PC-9 (cell line): ENCODE data around the gene SELENOM. TPM values are rescaled to one million over a fixed set of nuclear protein-coding genes. Genes with fewer than 3 reads are reported as not detected.

Source experiments
- Bru-seq: library from RNA; stranded (reverse); fragments of 400-500 nt; gene quantifications from one replicate; lab custom pipeline; 2021; lab: Mats Ljungman, UMichigan
- BruChase-seq, 2 experiments: library from RNA; stranded (reverse); fragments of 400-500 nt; gene quantifications; one replicate each; lab custom pipeline; 2021; lab: Mats Ljungman, UMichigan
- BruUV-seq: library from RNA; stranded (reverse); fragments of 400-500 nt; replicated peaks from 2 replicates; lab custom pipeline; 2021; lab: Mats Ljungman, UMichigan
- CTCF ChIA-PET: fragments of 300-600 bp; sonication (Branson Sonifier 250); formaldehyde crosslinking; loops from one replicate; lab custom pipeline; 2022; ENCODE audit warnings: antibody characterized with exemption; lab: Charles Lee
- POLR2A ChIA-PET: fragments of 300-600 bp; sonication (Branson Sonifier 250); formaldehyde crosslinking; loops from one replicate; lab custom pipeline; 2022; ENCODE audit warnings: antibody characterized with exemption; ENCODE audit not compliant: unreplicated experiment; lab: Charles Lee
- DNase-seq, 2 experiments: peaks; one replicate each; pipeline versions ENCODE4 v3.0.0 to v3.0.0-alpha.2; 2015 to 2022; ENCODE audit warnings: mixed read lengths in 1 of 2
- H2AFZ ChIP-seq: fragments of 200-600 bp; sonication (generic); 2 replicates; pipeline ENCODE4 v1.8.1; 2017; ENCODE audit warnings: antibody characterized with exemption
- H3F3A ChIP-seq: fragments of 200-600 bp; sonication (generic); 2 replicates; pipeline ENCODE4 v1.8.1; 2017; ENCODE audit warnings: antibody characterized with exemption, mild to moderate bottlenecking, low read depth; ENCODE audit not compliant: insufficient read depth
- H3K27ac ChIP-seq: fragments of 200-600 bp; sonication (generic); 2 replicates; pipeline ENCODE4 v1.6.1; 2016; ENCODE audit warnings: mixed run types
- H3K27me3 ChIP-seq: fragments of 200-600 bp; sonication (generic); 2 replicates; pipeline ENCODE4 v1.6.1; 2016; ENCODE audit warnings: low read depth, mixed run types; ENCODE audit not compliant: insufficient read depth
- H3K36me3 ChIP-seq: fragments of 200-600 bp; sonication (generic); 2 replicates; pipeline ENCODE4 v1.6.1; 2016; ENCODE audit warnings: low read depth, mixed run types
- H3K4me1 ChIP-seq: fragments of 200-600 bp; sonication (generic); replicated peaks from 2 replicates; pipeline ENCODE4 v1.6.1; 2016; ENCODE audit warnings: mixed run types; ENCODE audit not compliant: insufficient read depth
- H3K4me2 ChIP-seq: fragments of 200-600 bp; sonication (generic); 2 replicates; pipeline ENCODE4 v1.6.1; 2017; ENCODE audit warnings: mixed run types
- H3K4me3 ChIP-seq: fragments of 200-600 bp; sonication (generic); 2 replicates; pipeline ENCODE4 v1.6.1; 2016; ENCODE audit warnings: mixed run types
- H3K79me2 ChIP-seq: fragments of 200-600 bp; sonication (generic); 2 replicates; pipeline ENCODE4 v1.6.1; 2017; ENCODE audit warnings: low read depth, mixed run types
- H3K9me2 ChIP-seq: fragments of 200-600 bp; sonication (generic); 2 replicates; pipeline ENCODE4 v1.8.1; 2017; ENCODE audit warnings: mild to moderate bottlenecking; ENCODE audit not compliant: insufficient read depth
- H3K9me3 ChIP-seq: fragments of 200-600 bp; sonication (generic); 2 replicates; pipeline ENCODE4 v1.8.1; 2016; ENCODE audit warnings: low read depth; ENCODE audit not compliant: insufficient read depth
- H4K20me1 ChIP-seq: fragments of 200-600 bp; sonication (generic); 2 replicates; pipeline ENCODE4 v1.8.1; 2017; ENCODE audit not compliant: insufficient read depth
- EZH2 ChIP-seq: fragments of 200-600 bp; sonication (generic); IDR thresholded peaks from 2 replicates; pipeline ENCODE4 v1.8.0; 2017; ENCODE audit warnings: antibody characterized with exemption, low read depth
- intact Hi-C: fragments of 100-400 bp; cut with micrococcal nuclease; formaldehyde crosslinking; loops from one replicate; pipeline ENCODE4 v1.10.0; 2022; ENCODE audit not compliant: unreplicated experiment
- long read RNA-seq: library from polyadenylated mRNA; stranded (forward); transcript quantifications from one replicate; pipeline ENCODE4 v2.0.0, GENCODE V29; 2022
- total RNA-seq: library from RNA; stranded (reverse); gene quantifications from 2 replicates; pipeline ENCODE4 v1.2.3, GENCODE V29; 2021
- TF ChIP-seq, protein P1 (sequence below): fragments of 200-600 bp; sonication (generic); conservative IDR thresholded peaks from 2 replicates; pipeline ENCODE4 v1.6.1; 2017; ENCODE audit warnings: mixed run types, antibody characterized with exemption, mild to moderate bottlenecking, moderate library complexity

SELENOM gene, protein sequence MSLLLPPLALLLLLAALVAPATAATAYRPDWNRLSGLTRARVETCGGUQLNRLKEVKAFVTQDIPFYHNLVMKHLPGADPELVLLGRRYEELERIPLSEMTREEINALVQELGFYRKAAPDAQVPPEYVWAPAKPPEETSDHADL
- total RNA-seq = 20.7 and 23.3 TPM in 2 replicates
- percentile 20 among the genes with signal in this experiment for Bru-seq, nascent RNA
- percentile 26 among the genes with signal in this experiment for BruChase-seq, experiment 1, labeled RNA remaining after a 2-hour chase
- BruChase-seq, experiment 2, labeled RNA remaining after a 6-hour chase = percentile 35 among the genes with signal in this experiment
- long read RNA-seq, transcript SELENOM-201 (5 exons, 694 nt) = major isoform, 33 of 35 reads
- long read RNA-seq, partial matches to known transcripts = 0 of 35 reads
- long read RNA-seq, other reads (novel, unspliced or antisense) = 0 of 35 reads

DNA sequence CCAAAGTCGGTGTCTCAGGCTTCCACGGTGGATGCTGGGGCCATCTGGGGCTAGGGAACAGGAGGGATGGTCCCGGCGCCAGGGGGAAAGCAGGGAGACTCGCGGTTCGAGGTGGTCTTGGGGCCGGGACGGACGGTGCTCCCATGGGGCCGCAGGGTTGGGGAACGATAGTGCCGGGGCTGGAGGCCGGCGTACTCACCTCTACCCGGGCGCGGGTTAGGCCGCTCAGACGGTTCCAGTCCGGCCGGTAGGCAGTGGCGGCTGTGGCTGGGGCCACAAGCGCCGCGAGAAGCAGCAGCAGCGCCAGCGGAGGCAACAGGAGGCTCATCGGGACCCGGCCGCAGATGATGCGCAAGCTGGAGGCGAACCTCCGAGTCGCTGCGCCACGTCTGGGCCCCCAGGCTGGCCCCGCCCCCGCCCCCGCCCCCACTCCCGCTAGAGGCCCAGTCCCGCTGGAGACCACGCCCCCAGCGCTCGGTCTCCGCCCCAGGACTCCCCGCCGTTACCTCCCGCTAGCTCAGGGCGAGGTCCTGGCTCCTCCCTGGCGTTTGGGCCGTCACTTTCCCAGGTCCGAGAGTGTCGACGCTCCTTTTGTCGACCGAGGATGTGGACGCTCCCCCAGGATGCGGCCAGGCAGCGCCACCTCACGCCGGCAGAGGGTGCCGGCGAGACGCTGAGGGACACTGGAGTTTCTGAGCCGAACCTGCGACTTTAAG is at the start of gene SELENOM:
Gene SELENOM, minus strand, starts transcription at position 391 of the 716 bp plus-strand sequence. Its CDS starts 63 bp downstream, at position 328.
- no TSS peak for BruUV-seq
- Histone ChIP-seq H2AFZ (peak within 1 kb of the TSS; percentile 75), H3K9me2 (no peaks in the 10 kb centered on the region), H3K4me1 (peaks cover 20% of the 10 kb centered on the region), H3F3A (peaks cover 34% of the 10 kb centered on the region), H3K36me3 (no peaks in the 10 kb centered on the region), H3K9me3 (no peaks in the 10 kb centered on the region), H3K4me3 (peak within 1 kb of the TSS; percentile 54), H3K27me3 (no peaks in the 10 kb centered on the region), H4K20me1 (no peaks in the 10 kb centered on the region), H3K79me2 (no peaks in the 10 kb centered on the region), H3K4me2 (peak within 1 kb of the TSS; percentile 86), H3K27ac (no peak within 1 kb of the TSS)
- peak; percentile 93 to 97 for DNase-seq
- ChIA-PET CTCF (interaction anchor here (0.5 to 1.4 kb wide), 15 partner anchors 11 to 1004 kb away, joined by 3 to 12 read pairs (median 3); partner anchors contain the start of gene MORC2), POLR2A (interaction anchor here (0.5 to 0.9 kb wide), 5 partner anchors 9 to 870 kb away, joined by 4 to 11 read pairs (median 5); partner anchors contain the start of genes PES1 and RNF185)
- intact Hi-C loops = loop anchor here (1.0 to 10.0 kb wide), 4 partner anchors 42 to 165 kb away; partner anchors contain the start of gene LIMK2
- TF ChIP-seq EZH2 = no peak
- TF ChIP-seq, protein P1, sequence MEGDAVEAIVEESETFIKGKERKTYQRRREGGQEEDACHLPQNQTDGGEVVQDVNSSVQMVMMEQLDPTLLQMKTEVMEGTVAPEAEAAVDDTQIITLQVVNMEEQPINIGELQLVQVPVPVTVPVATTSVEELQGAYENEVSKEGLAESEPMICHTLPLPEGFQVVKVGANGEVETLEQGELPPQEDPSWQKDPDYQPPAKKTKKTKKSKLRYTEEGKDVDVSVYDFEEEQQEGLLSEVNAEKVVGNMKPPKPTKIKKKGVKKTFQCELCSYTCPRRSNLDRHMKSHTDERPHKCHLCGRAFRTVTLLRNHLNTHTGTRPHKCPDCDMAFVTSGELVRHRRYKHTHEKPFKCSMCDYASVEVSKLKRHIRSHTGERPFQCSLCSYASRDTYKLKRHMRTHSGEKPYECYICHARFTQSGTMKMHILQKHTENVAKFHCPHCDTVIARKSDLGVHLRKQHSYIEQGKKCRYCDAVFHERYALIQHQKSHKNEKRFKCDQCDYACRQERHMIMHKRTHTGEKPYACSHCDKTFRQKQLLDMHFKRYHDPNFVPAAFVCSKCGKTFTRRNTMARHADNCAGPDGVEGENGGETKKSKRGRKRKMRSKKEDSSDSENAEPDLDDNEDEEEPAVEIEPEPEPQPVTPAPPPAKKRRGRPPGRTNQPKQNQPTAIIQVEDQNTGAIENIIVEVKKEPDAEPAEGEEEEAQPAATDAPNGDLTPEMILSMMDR = peak; percentile 96

DNA sequence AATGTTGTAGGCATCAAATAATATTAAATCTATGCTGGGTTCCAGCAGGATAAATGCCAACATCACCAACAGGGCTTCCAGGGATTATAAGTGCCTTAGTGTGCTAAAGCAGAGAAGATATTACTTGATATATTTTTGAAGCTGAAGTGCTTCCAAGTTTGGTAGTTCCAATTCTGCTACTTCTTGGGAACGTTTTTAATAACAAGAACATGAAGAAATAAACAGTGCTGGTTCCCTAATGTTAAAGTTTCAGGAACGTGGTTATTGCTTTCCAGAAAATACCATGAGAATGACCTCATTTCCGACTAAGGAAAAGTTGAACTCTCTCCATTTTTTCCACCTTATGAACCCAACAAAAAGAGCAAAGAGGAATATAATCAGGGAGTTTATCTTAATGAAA is 48.1 kb upstream of the SELENOM start:
- no peak overlapping the region for H3K27ac ChIP-seq
- BruUV-seq = no TSS peak
- peaks cover 7% of the 10 kb centered on the region; the same call in 1 of the 2 replicates for H3F3A ChIP-seq
- H3K9me2 ChIP-seq = no peaks in the 10 kb centered on the region
- no peak overlapping the region for H2AFZ ChIP-seq
- peaks cover 3% of the 10 kb centered on the region for H3K79me2 ChIP-seq
- DNase-seq = no peak
- ChIA-PET POLR2A (interaction anchor here (0.7 kb wide), 1 partner anchor 70 kb away, joined by 4 read pairs; no protein-coding TSS in a partner anchor), CTCF (interaction anchor here (0.5 to 2.0 kb wide), 2 partner anchors 48 to 511 kb away, joined by 3 to 5 read pairs; partner anchors contain the start of gene SELENOM)
- intact Hi-C loops = no loop called here
- no peaks in the 10 kb centered on the region for H3K27me3 ChIP-seq
- no peak overlapping the region for H3K4me3 ChIP-seq
- H4K20me1 ChIP-seq = no peaks in the 10 kb centered on the region
- H3K4me1 ChIP-seq = peaks cover 9% of the 10 kb centered on the region; the same call in 1 of the 2 replicates
- H3K36me3 ChIP-seq = no peaks in the 10 kb centered on the region
- no peaks in the 10 kb centered on the region for H3K9me3 ChIP-seq
- no peak overlapping the region for H3K4me2 ChIP-seq
- TF ChIP-seq EZH2 = no peak
- TF ChIP-seq, protein P1 = no peak

DNA sequence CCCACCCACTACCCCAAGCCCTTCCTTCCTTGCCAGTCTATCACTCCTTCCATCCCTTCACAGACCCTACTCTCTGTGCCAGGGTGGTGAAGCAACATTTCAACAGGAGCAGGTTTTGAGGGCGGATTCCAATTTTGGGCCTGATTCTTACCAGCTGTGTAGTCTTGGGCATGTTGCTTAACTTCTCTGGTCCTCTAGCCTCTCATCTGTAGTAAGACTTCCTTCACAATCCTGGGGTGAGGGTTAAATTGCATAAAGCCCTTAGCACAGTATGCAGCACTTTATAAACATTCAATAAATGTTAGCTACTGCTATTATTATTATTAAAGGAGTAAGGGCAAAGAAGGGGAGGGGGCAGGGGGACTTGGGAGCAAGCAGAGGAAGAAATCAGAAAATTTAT is 47.6 kb upstream of the SELENOM start:
- no peaks in the 10 kb centered on the region for H3K79me2 ChIP-seq
- no TSS peak for BruUV-seq
- no peak for DNase-seq
- POLR2A ChIA-PET = no interaction called here
- no peak overlapping the region for H3K4me3 ChIP-seq
- H3K36me3 ChIP-seq = no peaks in the 10 kb centered on the region
- H3F3A ChIP-seq = peaks cover 7% of the 10 kb centered on the region; the same call in 1 of the 2 replicates
- H3K9me2 ChIP-seq = no peaks in the 10 kb centered on the region
- H3K4me1 ChIP-seq = peaks cover 9% of the 10 kb centered on the region; the same call in 1 of the 2 replicates
- no peaks in the 10 kb centered on the region for H3K27me3 ChIP-seq
- no peak overlapping the region for H3K4me2 ChIP-seq
- TF ChIP-seq, protein P1 = no peak
- TF ChIP-seq EZH2 = no peak
- H4K20me1 ChIP-seq = no peaks in the 10 kb centered on the region
- CTCF ChIA-PET = interaction anchor here (0.5 kb wide), 1 partner anchor 511 kb away, joined by 3 read pairs; no protein-coding TSS in a partner anchor
- intact Hi-C loops = no loop called here
- no peak overlapping the region for H3K27ac ChIP-seq
- H2AFZ ChIP-seq = no peak overlapping the region
- H3K9me3 ChIP-seq = no peaks in the 10 kb centered on the region
